H1 (cell line): ENCODE data around the gene MLYCD.

Experiments used
- CTCF ChIP-seq, 3 experiments: IDR thresholded peaks; 1 replicate in 2 of 3; 2 replicates in 1 of 3; pipeline versions ENCODE4 v1.5.1 to v1.6.1; 2011; ENCODE audit warnings: low read length in 3 of 3, mild to moderate bottlenecking in 3 of 3, inconsistent platforms in 2 of 3, low read depth in 1 of 3, moderate library complexity in 1 of 3; ENCODE audit not compliant: insufficient read depth in 1 of 3; ENCODE audit errors: control extremely low read depth in 1 of 3
- EGR1 ChIP-seq: IDR thresholded peaks from 2 replicates; pipeline ENCODE4 v1.6.1; 2011; ENCODE audit warnings: low read depth, low read length, borderline replicate concordance
- JUN ChIP-seq: IDR thresholded peaks from 2 replicates; pipeline ENCODE4 v1.6.1; 2011; ENCODE audit warnings: low read depth, mild to moderate bottlenecking, improper control_type of control experiment, low read length
- JUND ChIP-seq: IDR thresholded peaks from 2 replicates; pipeline ENCODE4 v1.6.1; 2011; ENCODE audit warnings: mild to moderate bottlenecking, improper control_type of control experiment, low read length
- KDM5A ChIP-seq: fragments of 200-600 bp; IDR thresholded peaks from 2 replicates; pipeline ENCODE4 v1.7.1; 2012; ENCODE audit warnings: mild to moderate bottlenecking, low read length, inconsistent platforms, mixed read lengths
- POLR2AphosphoS5 ChIP-seq: IDR thresholded peaks from 2 replicates; pipeline ENCODE4 v1.6.1; 2011; ENCODE audit warnings: low read depth, low read length
- RAD21 ChIP-seq, 2 experiments: IDR thresholded peaks in 1 of 2; conservative IDR thresholded peaks in 1 of 2; 2 replicates each; pipeline ENCODE4 v1.6.1; 2011; ENCODE audit warnings: low read depth in 2 of 2, low read length in 2 of 2, improper control_type of control experiment in 1 of 2, inconsistent platforms in 1 of 2, mild to moderate bottlenecking in 1 of 2, moderate library complexity in 1 of 2
- SIRT6 ChIP-seq: IDR thresholded peaks from one replicate; pipeline ENCODE4 v1.7.1; 2012; ENCODE audit warnings: low read length, inconsistent platforms

GRCh38 chr16:83907631-83908250 is 8.8 kb downstream of the MLYCD start:
- no peak for TF ChIP-seq POLR2AphosphoS5
- no peak for TF ChIP-seq RAD21 (IDR thresholded peaks at IDR 0.05 in 1 of 2, conservative IDR thresholded peaks at IDR 0.05 in 1 of 2; ENCODE audit: low read depth in 2 of 2, low read length in 2 of 2)
- no peak for TF ChIP-seq JUND
- TF ChIP-seq SIRT6: no peak
- TF ChIP-seq EGR1: no peak
- no peak for TF ChIP-seq JUN
- no peak for TF ChIP-seq CTCF (IDR thresholded peaks at IDR 0.05; ENCODE audit: control extremely low read depth in 1 of 3, insufficient read depth in 1 of 3, low read depth in 1 of 3, low read length in 3 of 3)
- no peak for TF ChIP-seq KDM5A
